Measurements from ENCODE around the gene OPN4. TPM values are rescaled to one million over a fixed set of nuclear protein-coding genes. Genes with fewer than 3 reads are reported as not detected.

Gene OPN4
- total RNA-seq, 3 donors from 2014 or later = not detected

DNA sequence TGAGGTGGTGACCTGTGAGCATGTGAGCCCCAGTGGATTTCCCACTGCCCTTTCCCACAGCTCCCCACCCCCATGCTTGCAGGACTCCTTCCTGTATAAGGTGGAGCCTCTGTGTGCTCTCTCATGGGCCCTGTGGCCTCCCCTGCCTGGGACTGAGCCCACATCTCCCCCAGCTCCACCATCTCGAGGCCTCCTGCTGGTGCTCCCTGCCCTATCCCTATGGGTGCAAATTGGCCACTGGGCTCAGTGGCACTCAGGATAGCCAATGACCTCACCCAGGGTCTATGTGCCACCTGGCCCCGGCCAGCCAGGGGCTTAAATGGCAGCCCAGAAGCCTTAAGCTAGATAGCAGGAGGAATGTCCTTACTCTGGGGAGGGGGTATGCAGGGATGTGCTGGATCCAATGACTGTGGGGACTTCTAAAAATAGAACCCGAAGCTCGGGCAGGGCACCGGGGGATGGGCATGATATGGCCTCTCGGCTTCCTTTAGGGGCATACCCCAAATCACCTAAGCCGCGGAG is 16.0 kb downstream of the OPN4 start:
- DNase-seq (ENCODE audit: low spot score in 2 of 2) = no peak
- Histone ChIP-seq H3K27me3 (no peaks in the 10 kb centered on the region), H3K36me3 (no peaks in the 10 kb centered on the region), H3K4me1 (no peaks in the 10 kb centered on the region), H3K27ac (peak overlapping the region in 1 of 2 donors; percentile 26), H3K4me3 (peak overlapping the region in 1 of 3 donors; percentile 11), H3K9me3 (no peaks in the 10 kb centered on the region)
- intact Hi-C loops (cut with DNase I; ENCODE audit: low total_unique reads) = loop anchor here (5.0 kb wide), 1 partner anchor 1418 kb away; no protein-coding TSS in a partner anchor
- TF ChIP-seq, protein P1, sequence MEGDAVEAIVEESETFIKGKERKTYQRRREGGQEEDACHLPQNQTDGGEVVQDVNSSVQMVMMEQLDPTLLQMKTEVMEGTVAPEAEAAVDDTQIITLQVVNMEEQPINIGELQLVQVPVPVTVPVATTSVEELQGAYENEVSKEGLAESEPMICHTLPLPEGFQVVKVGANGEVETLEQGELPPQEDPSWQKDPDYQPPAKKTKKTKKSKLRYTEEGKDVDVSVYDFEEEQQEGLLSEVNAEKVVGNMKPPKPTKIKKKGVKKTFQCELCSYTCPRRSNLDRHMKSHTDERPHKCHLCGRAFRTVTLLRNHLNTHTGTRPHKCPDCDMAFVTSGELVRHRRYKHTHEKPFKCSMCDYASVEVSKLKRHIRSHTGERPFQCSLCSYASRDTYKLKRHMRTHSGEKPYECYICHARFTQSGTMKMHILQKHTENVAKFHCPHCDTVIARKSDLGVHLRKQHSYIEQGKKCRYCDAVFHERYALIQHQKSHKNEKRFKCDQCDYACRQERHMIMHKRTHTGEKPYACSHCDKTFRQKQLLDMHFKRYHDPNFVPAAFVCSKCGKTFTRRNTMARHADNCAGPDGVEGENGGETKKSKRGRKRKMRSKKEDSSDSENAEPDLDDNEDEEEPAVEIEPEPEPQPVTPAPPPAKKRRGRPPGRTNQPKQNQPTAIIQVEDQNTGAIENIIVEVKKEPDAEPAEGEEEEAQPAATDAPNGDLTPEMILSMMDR (IDR thresholded peaks at IDR 0.05) = no peak
- no peak for TF ChIP-seq POLR2AphosphoS5 (IDR thresholded peaks at IDR 0.05)
- TF ChIP-seq POLR2A (IDR thresholded peaks at IDR 0.05) = no peak

- peak overlapping the region in 1 of 3 donors; percentile 11 for H3K4me3 ChIP-seq
Observed at GRCh38 chr10:86670876-86671275, 16.5 kb downstream of the OPN4 start.

GRCh38 chr10:86671419-86671818 is 17.1 kb downstream of the OPN4 start:
- TF ChIP-seq POLR2AphosphoS5 (IDR thresholded peaks at IDR 0.05) (no peak), POLR2A (IDR thresholded peaks at IDR 0.05) (no peak)
- TF ChIP-seq, protein P1 (IDR thresholded peaks at IDR 0.05) = no peak
- intact Hi-C loops (cut with DNase I; ENCODE audit: low total_unique reads) = loop anchor here (5.0 kb wide), 1 partner anchor 1419 kb away; no protein-coding TSS in a partner anchor
- H3K27me3 ChIP-seq = no peaks in the 10 kb centered on the region
- H3K4me3 ChIP-seq = no peak overlapping the region
- H3K27ac ChIP-seq = peak overlapping the region in 1 of 2 donors; percentile 26
- no peak for DNase-seq (ENCODE audit: low spot score in 2 of 2)
- no peaks in the 10 kb centered on the region for H3K4me1 ChIP-seq
- H3K36me3 ChIP-seq = no peaks in the 10 kb centered on the region
- no peaks in the 10 kb centered on the region for H3K9me3 ChIP-seq

More at GRCh38 chr10:86670876-86671275, 16.5 kb downstream of the OPN4 start:
- Histone ChIP-seq H3K27ac (peak overlapping the region in 1 of 2 donors; percentile 26), H3K9me3 (no peaks in the 10 kb centered on the region), H3K36me3 (no peaks in the 10 kb centered on the region), H3K27me3 (no peaks in the 10 kb centered on the region), H3K4me1 (no peaks in the 10 kb centered on the region)
- intact Hi-C loops (cut with DNase I; ENCODE audit: low total_unique reads) = loop anchor here (5.0 kb wide), 1 partner anchor 1419 kb away; no protein-coding TSS in a partner anchor
- no peak for DNase-seq (ENCODE audit: low spot score in 2 of 2)
- TF ChIP-seq, protein P1 (IDR thresholded peaks at IDR 0.05) = no peak
- TF ChIP-seq POLR2AphosphoS5 (IDR thresholded peaks at IDR 0.05) (no peak), POLR2A (IDR thresholded peaks at IDR 0.05) (no peak)

DNA sequence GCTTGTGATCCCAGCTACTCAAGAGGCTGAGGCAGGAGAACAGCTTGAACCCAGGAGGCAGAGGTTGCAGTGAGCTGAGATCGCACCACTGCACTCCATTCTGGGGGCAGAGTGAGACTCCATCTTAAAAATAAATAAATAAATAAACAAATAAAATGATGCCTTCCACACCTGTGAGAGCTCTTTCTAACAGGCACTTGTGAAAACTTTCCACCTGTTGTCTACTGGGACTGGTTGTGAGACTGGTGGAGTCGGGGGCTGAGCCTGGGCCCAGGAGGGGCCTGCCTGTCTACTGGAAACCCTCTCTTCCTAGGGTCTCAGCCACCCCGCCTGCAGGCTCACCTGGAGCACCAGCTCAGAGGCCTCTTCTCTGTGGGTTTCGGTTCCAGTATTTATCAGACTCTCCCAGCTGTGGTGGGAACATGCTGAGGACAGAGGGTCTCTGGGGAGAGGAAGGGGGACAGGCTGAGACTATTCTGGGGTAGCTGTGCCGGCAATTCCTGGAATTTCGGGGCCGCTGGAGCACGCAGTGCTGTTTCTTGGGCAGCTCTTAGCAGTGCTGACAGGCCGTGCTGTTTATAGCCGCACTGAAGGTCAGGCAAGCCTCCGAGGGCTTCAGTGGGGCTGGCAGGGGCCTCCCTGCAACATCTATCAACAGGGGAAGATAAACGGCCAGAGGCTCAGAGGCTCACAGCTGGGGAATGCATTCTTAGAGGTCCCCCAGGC is 17.8 kb downstream of the OPN4 start:
- DNase-seq (ENCODE audit: low spot score in 2 of 2) = no peak
- no peak overlapping the region for H3K4me3 ChIP-seq
- intact Hi-C loops (cut with DNase I; ENCODE audit: low total_unique reads) = loop anchor here (5.0 kb wide), 1 partner anchor 1420 kb away; no protein-coding TSS in a partner anchor
- peak overlapping the region in 1 of 2 donors; percentile 26 for H3K27ac ChIP-seq
- H3K36me3 ChIP-seq = no peaks in the 10 kb centered on the region
- H3K4me1 ChIP-seq = no peaks in the 10 kb centered on the region
- no peaks in the 10 kb centered on the region for H3K9me3 ChIP-seq
- TF ChIP-seq POLR2AphosphoS5 (IDR thresholded peaks at IDR 0.05) (peak in 1 of 3 donors; percentile 57), POLR2A (IDR thresholded peaks at IDR 0.05) (no peak)
- TF ChIP-seq, protein P1 (IDR thresholded peaks at IDR 0.05) = no peak
- no peaks in the 10 kb centered on the region for H3K27me3 ChIP-seq
